ENCODE results near the gene TCF7L1.

DNA sequence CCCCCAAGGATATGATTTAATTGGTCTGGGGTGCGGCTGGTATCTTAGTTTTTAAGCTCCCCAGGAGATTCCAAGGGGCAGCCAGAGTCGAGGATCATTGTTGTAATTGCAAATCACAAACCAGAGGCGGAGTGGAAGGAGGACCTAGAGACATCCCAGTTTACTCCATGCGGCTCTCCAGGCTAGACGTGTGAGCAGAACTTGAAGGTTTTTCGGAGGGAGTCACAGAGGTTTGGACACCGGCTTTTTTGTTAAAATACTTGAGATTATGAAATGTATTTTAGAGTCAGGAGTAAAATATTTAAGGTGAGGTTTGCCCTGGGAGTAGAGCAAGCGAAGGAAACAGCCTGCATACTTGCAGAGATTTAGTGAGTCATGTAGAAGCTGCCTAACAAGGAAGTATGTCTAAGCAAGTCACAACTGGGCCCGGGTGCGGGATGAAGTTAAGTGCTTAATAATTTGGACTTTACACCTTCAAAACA, 155.1 kb downstream of the TCF7L1 start:
- TF ChIP-seq, protein P1, sequence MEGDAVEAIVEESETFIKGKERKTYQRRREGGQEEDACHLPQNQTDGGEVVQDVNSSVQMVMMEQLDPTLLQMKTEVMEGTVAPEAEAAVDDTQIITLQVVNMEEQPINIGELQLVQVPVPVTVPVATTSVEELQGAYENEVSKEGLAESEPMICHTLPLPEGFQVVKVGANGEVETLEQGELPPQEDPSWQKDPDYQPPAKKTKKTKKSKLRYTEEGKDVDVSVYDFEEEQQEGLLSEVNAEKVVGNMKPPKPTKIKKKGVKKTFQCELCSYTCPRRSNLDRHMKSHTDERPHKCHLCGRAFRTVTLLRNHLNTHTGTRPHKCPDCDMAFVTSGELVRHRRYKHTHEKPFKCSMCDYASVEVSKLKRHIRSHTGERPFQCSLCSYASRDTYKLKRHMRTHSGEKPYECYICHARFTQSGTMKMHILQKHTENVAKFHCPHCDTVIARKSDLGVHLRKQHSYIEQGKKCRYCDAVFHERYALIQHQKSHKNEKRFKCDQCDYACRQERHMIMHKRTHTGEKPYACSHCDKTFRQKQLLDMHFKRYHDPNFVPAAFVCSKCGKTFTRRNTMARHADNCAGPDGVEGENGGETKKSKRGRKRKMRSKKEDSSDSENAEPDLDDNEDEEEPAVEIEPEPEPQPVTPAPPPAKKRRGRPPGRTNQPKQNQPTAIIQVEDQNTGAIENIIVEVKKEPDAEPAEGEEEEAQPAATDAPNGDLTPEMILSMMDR (conservative IDR thresholded peaks at IDR 0.05; ENCODE audit: low read length): no peak
- no peak for TF ChIP-seq EZH2phosphoT487 (IDR thresholded peaks at IDR 0.05; ENCODE audit: borderline replicate concordance)
